Epithelial cell of esophagus (primary cell): ENCODE measurements around the gene ILK.

Experiments used
- DNase-seq: peaks from one replicate; pipeline ENCODE4 v3.0.0; 2010; ENCODE audit warnings: low read depth
- H3K4me3 ChIP-seq: 2 replicates; pipeline ENCODE4 v1.5.1; 2011; ENCODE audit warnings: mild to moderate bottlenecking, low read length, control low read depth
- CTCF ChIP-seq: IDR thresholded peaks from 2 replicates; pipeline ENCODE4 v1.5.1; 2011; ENCODE audit warnings: low read depth, mild to moderate bottlenecking, low read length, control low read depth, inconsistent platforms; ENCODE audit not compliant: insufficient read depth; ENCODE audit errors: missing control alignments

Gene ILK

GRCh38 chr11:6631361-6631890 lies 27.9 kb downstream of the ILK start:
- H3K4me3 ChIP-seq, result no peak overlapping the region
- no peak for TF ChIP-seq CTCF
- DNase-seq, result no peak

- no peak for TF ChIP-seq CTCF
- H3K4me3 ChIP-seq, result no peak overlapping the region
- no peak for DNase-seq
Observed at GRCh38 chr11:6632116-6633073, 28.8 kb downstream of the ILK start.

- DNase-seq, result no peak
- TF ChIP-seq CTCF, result no peak
- H3K4me3 ChIP-seq, result no peak overlapping the region
Observed at GRCh38 chr11:6633422-6634408, 30.1 kb downstream of the ILK start.

- H3K4me3 ChIP-seq, result no peak overlapping the region
- no peak for DNase-seq
- no peak for TF ChIP-seq CTCF
Observed at GRCh38 chr11:6634534-6634933, 31.0 kb downstream of the ILK start.

- DNase-seq, result no peak
- H3K4me3 ChIP-seq, result no peak overlapping the region
- TF ChIP-seq CTCF, result no peak
Observed at GRCh38 chr11:6635082-6635932, 31.7 kb downstream of the ILK start.

- H3K4me3 ChIP-seq, result no peak overlapping the region
- no peak for DNase-seq
- no peak for TF ChIP-seq CTCF
Observed at GRCh38 chr11:6636480-6636879, 32.9 kb downstream of the ILK start.
